ENCODE measurements around the gene BACH2.

Gene BACH2

GRCh38 chr6:90103056-90103800, 193.4 kb downstream of the BACH2 start:
- DNase-seq = peak in 3 of 58 donors; percentile 16 to 39 (median 22)

GRCh38 chr6:90101403-90101802, 195.2 kb downstream of the BACH2 start:
- DNase-seq = no peak

GRCh38 chr6:90100059-90100665, 196.5 kb downstream of the BACH2 start:
- no peak for DNase-seq

GRCh38 chr6:90098627-90099026, 198.0 kb downstream of the BACH2 start:
- DNase-seq = no peak

- DNase-seq = peak in 11 of 58 donors; percentile 6 to 73 (median 29)
Observed at GRCh38 chr6:90098001-90098531, 198.6 kb downstream of the BACH2 start.

- DNase-seq = no peak
Observed at GRCh38 chr6:90097356-90097755, 199.3 kb downstream of the BACH2 start.

- no peak for DNase-seq
Observed at GRCh38 chr6:90096818-90097217, 199.8 kb downstream of the BACH2 start.

GRCh38 chr6:90095788-90096187, 200.9 kb downstream of the BACH2 start:
- no peak for DNase-seq

GRCh38 chr6:90095145-90095544, 201.5 kb downstream of the BACH2 start:
- no peak for DNase-seq

- DNase-seq = no peak
Observed at GRCh38 chr6:90093558-90094073, 203.0 kb downstream of the BACH2 start.

GRCh38 chr6:90090866-90091265, 205.8 kb downstream of the BACH2 start:
- no peak for DNase-seq

GRCh38 chr6:90088009-90088408, 208.6 kb downstream of the BACH2 start:
- DNase-seq = no peak

GRCh38 chr6:90087106-90087833, 209.4 kb downstream of the BACH2 start:
- no peak for DNase-seq

GRCh38 chr6:90086517-90086916, 210.1 kb downstream of the BACH2 start:
- no peak for DNase-seq

- DNase-seq = no peak
Observed at GRCh38 chr6:90083891-90084290, 212.8 kb downstream of the BACH2 start.

- peak in 1 of 58 donors; percentile 16 for DNase-seq
Observed at GRCh38 chr6:90082847-90083246, 213.8 kb downstream of the BACH2 start.

GRCh38 chr6:90080876-90081481, 215.7 kb downstream of the BACH2 start:
- DNase-seq = no peak

- no peak for DNase-seq
Observed at GRCh38 chr6:90079560-90080490, 216.8 kb downstream of the BACH2 start.

- DNase-seq = no peak
Observed at GRCh38 chr6:90078513-90079289, 217.9 kb downstream of the BACH2 start.
